GM21619 (cell line): ENCODE data around the gene LSM12.
"Not testable (repeated sequence)": the region's sequence is repeated elsewhere in the genome, so short reads cannot be mapped to it uniquely, and the experiment has no call there.

Experiments
- ATAC-seq: cut with Tn5 transposase; IDR thresholded peaks from one replicate; pipeline ENCODE4 v1.9.1; 2021; ENCODE audit not compliant: unreplicated experiment

LSM12 gene

DNA sequence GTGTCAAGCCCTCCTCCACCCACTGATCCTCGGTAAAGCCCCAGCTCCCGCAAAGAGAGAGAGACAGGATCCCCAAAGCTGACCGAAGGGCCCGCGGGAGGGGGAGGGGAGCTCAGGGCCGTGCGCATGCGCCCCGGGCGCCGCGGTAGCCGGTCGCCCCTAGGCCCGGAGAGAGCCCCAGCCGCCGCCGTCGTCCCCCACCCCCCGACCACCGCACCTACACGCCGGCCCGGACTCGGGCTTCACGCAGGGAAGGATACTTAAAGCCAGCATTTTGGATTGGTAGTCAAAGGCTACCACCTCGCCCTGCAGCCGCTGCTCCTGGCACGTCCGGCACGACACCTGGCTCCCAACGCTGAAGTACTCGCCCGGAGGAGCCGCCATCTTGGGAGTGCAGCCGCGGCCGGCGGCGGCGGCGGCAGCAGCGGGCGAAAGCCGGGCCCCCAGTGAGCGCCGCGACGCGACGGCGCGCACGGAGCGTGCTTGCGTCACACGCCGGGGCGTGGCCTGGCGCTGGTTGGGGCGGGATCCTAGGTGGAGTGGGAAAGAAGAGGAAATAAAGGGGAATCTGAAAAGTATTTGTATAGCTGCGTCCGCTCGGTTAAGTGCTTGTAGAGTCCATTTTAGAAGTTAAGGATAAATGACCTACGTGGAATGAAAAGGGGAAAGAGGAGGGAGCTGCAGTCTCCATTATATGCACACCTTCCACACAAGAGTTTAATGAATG, at the start of gene LSM12:
Gene LSM12 (minus strand): TSS at position 468 of the 727 bp plus-strand sequence. CDS start 84 bp downstream, at position 384.
- peak; percentile 46 for ATAC-seq

- no peak for ATAC-seq
Measured at GRCh38 chr17:44115585-44116415, 49.3 kb upstream of the LSM12 start.

GRCh38 chr17:44113868-44114840, 47.7 kb upstream of the LSM12 start:
- ATAC-seq: no peak

DNA sequence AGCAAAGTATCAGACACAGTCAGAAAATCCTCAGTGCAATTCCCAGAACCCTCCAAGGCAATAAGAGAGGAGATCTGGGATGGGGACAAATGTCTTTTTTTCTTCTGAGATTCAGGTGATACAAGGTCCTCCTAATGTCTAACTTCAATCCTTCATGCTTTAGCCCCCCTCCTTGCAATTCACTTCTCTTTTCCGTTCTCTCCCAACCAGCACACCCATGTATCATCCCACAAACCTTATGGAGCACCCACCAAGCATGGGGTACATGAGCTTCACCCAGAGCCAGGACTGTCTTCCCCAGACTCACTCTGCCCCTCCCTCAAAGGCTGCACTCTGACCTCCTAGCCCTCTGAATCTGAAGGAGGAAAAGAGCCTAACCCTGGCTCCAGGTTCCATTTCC, 46.9 kb upstream of the LSM12 start:
- no peak for ATAC-seq

DNA sequence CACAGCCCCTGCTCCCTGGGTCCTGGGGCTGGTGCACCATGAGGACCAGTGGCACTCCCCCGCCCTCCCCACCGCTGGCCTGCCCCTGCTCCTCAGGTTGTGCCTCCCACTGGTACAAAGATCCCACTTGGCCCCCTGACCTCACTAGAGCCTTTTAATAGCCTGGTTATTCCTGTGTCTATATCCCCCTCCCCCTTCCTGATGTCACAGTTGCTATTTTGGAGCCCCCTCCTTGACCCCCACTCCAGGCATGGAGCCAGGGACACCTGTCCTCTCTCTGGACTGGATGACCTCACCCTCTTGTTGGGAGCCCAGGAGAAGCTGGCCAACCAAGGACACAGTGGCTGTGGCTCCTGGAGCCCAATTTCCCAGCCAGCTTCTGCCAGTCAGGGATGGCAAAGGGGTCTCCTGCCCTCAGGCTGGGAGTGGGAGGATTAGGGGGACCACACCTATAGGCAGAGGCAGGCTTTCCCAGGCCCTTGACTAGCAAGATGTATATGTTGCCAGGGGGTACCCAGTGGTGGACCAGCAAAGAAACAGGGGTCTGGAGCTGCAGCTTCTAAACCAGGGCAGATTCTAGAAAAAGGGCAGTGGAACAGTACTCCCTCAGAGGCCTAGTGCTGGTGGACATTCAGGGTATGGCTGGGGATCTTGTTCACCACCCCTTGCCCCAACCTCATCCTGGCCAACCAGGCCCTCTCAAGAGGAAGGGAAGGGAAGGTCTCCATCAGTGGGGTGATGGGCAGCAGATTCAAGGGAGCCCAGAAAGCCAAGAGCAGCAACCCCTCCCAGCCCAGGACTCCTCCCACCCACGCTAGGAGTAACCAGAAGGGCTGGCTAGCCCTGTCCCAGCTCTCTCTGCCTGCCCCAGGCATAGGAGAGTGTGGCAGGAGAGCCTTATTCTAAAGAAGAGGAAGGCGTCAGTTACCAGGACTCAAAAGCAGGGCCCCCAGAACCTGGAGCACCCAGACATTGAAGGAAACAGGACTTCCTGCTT, 46.1 kb upstream of the LSM12 start:
- no peak for ATAC-seq

GRCh38 chr17:44111777-44112176, 45.3 kb upstream of the LSM12 start:
- ATAC-seq: no peak

DNA sequence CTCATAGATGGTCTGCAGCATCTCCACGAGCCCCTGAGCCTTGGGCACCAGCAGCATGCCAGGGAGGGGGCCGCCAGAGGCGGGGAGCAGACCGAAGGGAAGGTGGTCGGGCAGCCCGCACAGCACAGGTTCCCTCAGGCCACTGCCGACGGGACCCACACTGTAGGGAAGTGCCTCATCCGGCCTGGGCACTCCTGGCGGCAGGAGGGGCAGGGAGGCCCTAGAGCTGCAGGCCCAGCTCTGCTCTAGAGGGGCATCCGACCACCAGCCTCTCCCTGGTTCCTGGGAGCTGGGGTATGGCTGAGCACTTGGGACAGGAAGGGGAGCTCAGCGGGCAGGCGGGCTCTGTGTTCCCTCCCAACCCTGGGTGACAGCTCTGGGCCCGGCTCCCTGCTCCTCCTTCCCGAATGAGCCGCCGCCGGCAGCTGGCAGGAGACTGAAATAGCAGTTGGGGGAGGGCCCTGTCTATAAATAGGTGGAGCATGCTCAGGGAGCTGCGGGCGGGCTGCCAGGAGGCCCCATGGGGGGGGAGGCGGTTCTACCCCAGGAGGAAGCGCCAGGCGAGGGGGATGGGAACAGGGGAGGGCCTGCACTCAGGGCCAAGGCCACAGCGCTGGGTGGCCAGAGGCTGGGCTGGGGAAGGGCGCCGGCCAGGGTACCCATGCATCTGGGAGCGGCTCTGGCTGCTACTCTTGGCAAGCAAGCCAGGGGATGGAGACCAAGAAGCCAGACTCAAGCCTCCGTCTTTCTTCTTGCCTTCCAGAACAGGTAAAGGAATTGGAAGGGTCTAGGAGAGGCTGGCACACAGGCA, 44.6 kb upstream of the LSM12 start:
- ATAC-seq: peak; percentile 64

DNA sequence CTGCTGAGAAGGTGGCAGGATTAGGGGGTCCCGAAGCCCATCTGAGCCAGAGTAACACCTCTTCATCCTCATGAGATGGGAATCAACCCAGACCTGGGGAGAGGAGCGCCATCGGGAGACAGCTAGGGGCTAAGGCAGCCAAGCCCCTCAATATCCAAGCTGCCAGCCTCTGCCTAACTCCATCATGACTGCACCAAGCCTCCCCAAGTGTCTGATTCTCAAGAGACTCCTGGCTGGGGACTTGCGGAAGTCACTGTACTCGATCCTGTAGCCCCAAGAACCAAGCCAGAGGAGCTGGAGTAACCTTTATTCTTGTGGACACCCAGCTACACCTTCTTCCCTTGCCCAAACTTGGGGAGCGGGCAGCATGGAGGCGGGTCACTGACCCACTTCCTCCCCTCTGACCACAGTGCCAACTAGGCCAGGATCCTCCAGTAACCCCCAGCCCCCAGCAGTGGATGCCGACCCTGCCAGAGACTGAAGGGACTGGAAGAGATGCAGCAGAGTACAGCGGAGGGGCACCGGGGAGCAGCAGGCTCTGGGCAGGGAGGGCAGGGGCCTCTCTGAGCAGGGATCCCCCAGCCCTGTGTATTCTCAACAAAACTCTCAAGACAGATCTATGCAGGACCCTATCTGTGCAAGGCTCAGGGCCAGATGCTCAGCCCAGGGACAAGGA, 43.7 kb upstream of the LSM12 start:
- no peak for ATAC-seq

DNA sequence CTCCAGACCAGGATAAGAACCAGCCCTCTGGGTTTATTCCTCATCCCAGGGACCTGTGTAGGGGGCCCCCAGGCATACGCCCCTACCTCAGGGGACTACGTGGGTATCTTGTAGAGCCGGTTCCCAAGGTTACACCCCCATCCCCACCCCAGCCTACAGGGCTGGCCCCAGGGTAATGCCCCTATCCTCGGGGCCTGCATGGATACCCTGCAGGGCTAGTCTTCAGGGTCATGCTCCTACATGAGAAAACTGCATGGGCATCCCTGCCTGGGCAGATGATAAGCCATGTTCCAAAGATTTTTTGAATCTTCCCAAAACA, 42.8 kb upstream of the LSM12 start:
- ATAC-seq: no peak

DNA sequence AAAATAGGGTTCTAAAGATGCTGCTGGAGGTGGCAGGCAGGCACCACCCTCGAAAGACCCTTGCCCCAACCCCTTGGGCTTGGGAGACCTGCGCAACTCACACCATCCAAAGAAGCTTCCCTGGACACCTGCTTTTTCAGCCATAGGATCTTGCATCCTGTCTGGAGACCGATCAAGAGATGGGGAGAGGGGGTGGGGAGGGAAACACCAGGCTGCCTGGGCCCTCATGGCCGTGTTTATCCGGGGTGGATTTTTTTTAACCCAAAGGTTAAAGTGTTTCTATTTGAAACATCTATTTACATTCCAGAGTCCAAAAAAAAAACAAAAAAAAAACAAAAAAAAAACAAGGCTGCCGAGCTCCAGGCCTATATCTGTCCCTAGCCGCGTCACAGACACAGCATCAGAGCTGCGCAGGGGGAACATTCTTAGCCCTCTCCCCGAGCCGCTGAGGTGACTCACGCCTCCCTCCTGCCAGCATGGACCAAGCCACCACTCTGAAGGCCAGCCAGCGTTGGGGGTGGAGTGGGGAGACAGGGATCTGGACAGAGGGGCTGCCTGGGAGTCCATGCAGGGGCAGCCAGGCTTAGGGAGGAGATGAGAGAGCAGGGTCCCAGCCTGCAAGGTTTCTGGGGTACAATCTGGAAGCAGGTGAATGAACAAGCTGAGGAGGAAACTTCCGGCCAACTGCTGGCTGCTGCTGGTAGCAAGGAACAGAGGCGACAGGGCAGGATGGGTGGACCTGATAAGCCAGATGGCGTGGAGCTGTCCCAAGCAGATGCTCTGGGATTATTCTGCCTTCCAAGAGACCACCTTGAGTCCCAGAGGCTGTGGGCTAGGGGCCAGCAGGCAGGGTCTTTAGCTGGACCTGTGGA, 42.2 kb upstream of the LSM12 start:
- no peak for ATAC-seq

GRCh38 chr17:44106801-44107200, 40.3 kb upstream of the LSM12 start:
- no peak for ATAC-seq

GRCh38 chr17:44105941-44106340, 39.5 kb upstream of the LSM12 start:
- ATAC-seq: no peak

- no peak for ATAC-seq
Measured at GRCh38 chr17:44105483-44105882, 39.0 kb upstream of the LSM12 start.

DNA sequence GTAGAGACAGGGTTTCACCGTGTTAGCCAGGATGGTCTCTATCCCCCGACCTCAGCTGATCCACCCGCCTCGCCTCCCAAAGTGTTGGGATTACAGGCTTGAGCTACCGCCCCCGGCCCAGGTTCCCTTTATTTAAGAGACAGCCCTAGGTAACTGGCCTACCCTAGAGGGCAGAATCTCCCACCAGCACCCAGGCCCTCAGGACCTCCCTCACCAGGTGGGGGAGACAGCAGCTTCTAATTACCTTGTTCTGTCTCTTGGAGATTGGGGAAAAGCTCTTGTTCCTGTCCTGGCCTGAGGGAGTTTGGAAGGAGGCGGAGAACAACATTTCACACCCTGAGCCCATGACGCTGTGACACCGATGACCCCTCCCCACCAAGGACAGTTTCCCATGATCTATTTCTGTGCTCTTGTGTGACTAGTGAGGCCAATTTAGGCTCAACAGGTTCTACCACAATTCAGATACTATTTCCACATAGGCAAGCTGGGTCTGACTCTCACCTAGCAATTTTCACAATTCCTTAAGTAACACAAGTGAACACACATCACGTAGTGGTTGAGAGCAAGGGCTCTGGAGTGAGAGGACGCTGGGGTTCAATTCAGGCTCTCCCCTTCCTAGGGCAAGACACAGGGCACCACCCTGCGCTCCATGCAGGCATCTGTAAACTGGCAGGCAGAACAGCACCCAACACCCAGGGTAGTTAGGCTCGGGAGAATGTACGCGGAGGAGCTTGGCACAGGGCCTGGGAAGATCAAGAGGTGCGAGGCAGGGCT, 36.6 kb upstream of the LSM12 start:
- ATAC-seq: no peak

- not testable (repeated sequence) for ATAC-seq
Measured at GRCh38 chr17:44101858-44102257, 35.4 kb upstream of the LSM12 start.

DNA sequence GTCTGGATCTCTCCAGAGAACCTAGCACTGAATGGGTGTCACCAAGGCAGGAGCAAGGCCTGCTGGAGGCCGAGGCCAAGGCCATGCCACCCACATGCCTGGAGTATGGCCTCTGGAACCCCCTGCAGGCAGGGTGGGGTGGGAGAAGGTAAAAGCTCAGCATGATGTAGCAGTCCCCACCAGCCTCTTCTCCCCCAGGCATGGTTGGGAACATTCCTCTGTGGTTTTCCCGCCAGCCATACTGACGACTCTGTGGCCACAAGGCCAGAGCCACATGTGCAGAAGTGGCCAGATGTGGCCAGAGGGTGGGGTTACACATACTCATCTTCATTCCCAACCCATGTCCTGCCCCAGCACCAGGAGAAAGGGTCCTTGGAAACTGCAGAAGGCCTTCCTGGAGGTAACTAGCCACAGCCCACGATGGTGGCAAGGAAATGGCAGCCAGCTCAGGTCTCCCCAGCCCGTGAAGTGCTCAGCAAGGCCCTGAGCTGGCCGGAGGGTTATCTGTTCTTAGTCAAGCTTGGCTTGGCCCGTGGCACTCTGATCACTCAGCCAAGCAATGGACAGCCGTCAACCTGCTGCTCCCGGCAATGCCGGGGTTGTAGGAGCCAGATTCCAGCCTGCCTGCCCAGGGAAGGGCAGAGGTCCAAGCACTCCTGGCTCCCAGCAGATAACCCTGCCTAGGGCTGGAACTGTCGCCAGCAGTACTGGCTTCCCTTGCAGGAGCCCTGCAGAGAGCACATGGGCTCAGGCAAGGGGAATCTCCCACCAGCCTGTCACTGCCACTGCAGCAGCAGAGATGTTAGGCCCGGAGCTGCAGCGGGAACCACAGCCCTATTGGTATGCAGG, 30.9 kb upstream of the LSM12 start:
- ATAC-seq: no peak
